IgD-negative memory B cell (primary cell): ENCODE data around the gene USP32. TPM values are rescaled to one million over a fixed set of nuclear protein-coding genes. Genes with fewer than 3 reads are reported as not detected.
"Not testable (repeated sequence)": the region's sequence is repeated elsewhere in the genome, so short reads cannot be mapped to it uniquely, and the experiment has no call there.

ENCODE experiments used
- H3K27ac Mint-ChIP-seq, 3 donors: one replicate each; pipeline ENCODE4 v1.8.0; 2020 to 2022; ENCODE audit warnings: mild to moderate bottlenecking in 3 of 3, mixed read lengths in 3 of 3, moderate library complexity in 1 of 3
- H3K27me3 Mint-ChIP-seq: one replicate; pipeline ENCODE4 v1.8.0; 2021; ENCODE audit warnings: mixed read lengths
- H3K36me3 Mint-ChIP-seq: one replicate; pipeline ENCODE4 v1.8.0; 2020; ENCODE audit warnings: mild to moderate bottlenecking, mixed read lengths
- H3K4me1 Mint-ChIP-seq, 3 donors: one replicate each; pipeline ENCODE4 v1.8.0; 2020 to 2022; ENCODE audit warnings: mixed read lengths in 3 of 3, mild to moderate bottlenecking in 1 of 3
- H3K4me3 Mint-ChIP-seq, 4 donors: one replicate each; pipeline ENCODE4 v1.8.0; 2020 to 2022; ENCODE audit warnings: mild to moderate bottlenecking in 4 of 4, mixed read lengths in 4 of 4, moderate library complexity in 3 of 4
- H3K9me3 Mint-ChIP-seq, 3 donors: one replicate each; pipeline ENCODE4 v1.8.0; 2020 to 2021; ENCODE audit warnings: mixed read lengths in 3 of 3, mild to moderate bottlenecking in 1 of 3
- polyA plus RNA-seq: library from polyadenylated mRNA; unstranded; fragments of 300-500 nt; fragmentation: Illumina TruSeq; gene quantifications from one replicate; pipeline ENCODE4 v1.2.3, GENCODE V29; 2021

Gene USP32
- polyA plus RNA-seq, 1 donor from 2014 or later, result 6.5 TPM

GRCh38 chr17:60352071-60352470 lies 39.9 kb downstream of the USP32 start:
- H3K4me1 Mint-ChIP-seq, result peaks cover 22 to 32% (median 29%) of the 10 kb centered on the region in 3 donors
- H3K9me3 Mint-ChIP-seq, result peaks cover 0 to 5% (median 4%) of the 10 kb centered on the region in 3 donors
- H3K27me3 Mint-ChIP-seq, result no peaks in the 10 kb centered on the region
- no peak overlapping the region for H3K27ac Mint-ChIP-seq
- H3K4me3 Mint-ChIP-seq, result no peak overlapping the region
- no peaks in the 10 kb centered on the region for H3K36me3 Mint-ChIP-seq

GRCh38 chr17:60351012-60351695 lies 40.8 kb downstream of the USP32 start:
- no peaks in the 10 kb centered on the region for H3K9me3 Mint-ChIP-seq
- H3K4me3 Mint-ChIP-seq, result peak overlapping the region in 1 of 4 donors; percentile 17
- H3K4me1 Mint-ChIP-seq, result peaks cover 24 to 25% (median 24%) of the 10 kb centered on the region in 3 donors
- peaks cover 3% of the 10 kb centered on the region for H3K36me3 Mint-ChIP-seq
- H3K27me3 Mint-ChIP-seq, result no peaks in the 10 kb centered on the region
- no peak overlapping the region for H3K27ac Mint-ChIP-seq

- Mint-ChIP-seq H3K4me1 (peaks cover 10 to 15% (median 10%) of the 10 kb centered on the region in 3 donors), H3K36me3 (peaks cover 3% of the 10 kb centered on the region), H3K27ac (no peak overlapping the region), H3K9me3 (no peaks in the 10 kb centered on the region), H3K4me3 (no peak overlapping the region), H3K27me3 (no peaks in the 10 kb centered on the region)
These were observed 43.3 kb downstream of the USP32 start for GRCh38 chr17:60348616-60349015.

GRCh38 chr17:60345233-60345632 lies 46.7 kb downstream of the USP32 start:
- H3K4me1 Mint-ChIP-seq, result peaks cover 0 to 4% (median 3%) of the 10 kb centered on the region in 3 donors
- no peaks in the 10 kb centered on the region for H3K27me3 Mint-ChIP-seq
- H3K36me3 Mint-ChIP-seq, result peaks cover 16% of the 10 kb centered on the region
- H3K9me3 Mint-ChIP-seq, result no peaks in the 10 kb centered on the region
- no peak overlapping the region for H3K4me3 Mint-ChIP-seq
- H3K27ac Mint-ChIP-seq, result no peak overlapping the region

- not testable (repeated sequence) for H3K9me3 Mint-ChIP-seq, H3K4me1 Mint-ChIP-seq, H3K27ac Mint-ChIP-seq, H3K27me3 Mint-ChIP-seq, H3K4me3 Mint-ChIP-seq
- H3K36me3 Mint-ChIP-seq, result peaks cover 16% of the 10 kb centered on the region
These were observed 49.4 kb downstream of the USP32 start for GRCh38 chr17:60342492-60342891.

GRCh38 chr17:60335289-60335688 lies 56.6 kb downstream of the USP32 start:
- Mint-ChIP-seq H3K27ac (no peak overlapping the region), H3K9me3 (no peaks in the 10 kb centered on the region), H3K4me3 (no peak overlapping the region), H3K27me3 (no peaks in the 10 kb centered on the region), H3K36me3 (peaks cover 10% of the 10 kb centered on the region), H3K4me1 (peaks cover 0 to 5% (median 1%) of the 10 kb centered on the region in 3 donors)

- Mint-ChIP-seq H3K4me3 (no peak overlapping the region), H3K27me3 (no peaks in the 10 kb centered on the region), H3K36me3 (peaks cover 13% of the 10 kb centered on the region), H3K27ac (no peak overlapping the region), H3K4me1 (peaks cover 0 to 5% (median 1%) of the 10 kb centered on the region in 3 donors), H3K9me3 (no peaks in the 10 kb centered on the region)
These were observed 58.3 kb downstream of the USP32 start for GRCh38 chr17:60333628-60334031.

- H3K27me3 Mint-ChIP-seq, H3K9me3 Mint-ChIP-seq: not testable (repeated sequence)
- H3K36me3 Mint-ChIP-seq, result peaks cover 17% of the 10 kb centered on the region
These were observed 58.9 kb downstream of the USP32 start for GRCh38 chr17:60333072-60333471.

GRCh38 chr17:60332574-60332973 lies 59.4 kb downstream of the USP32 start:
- H3K4me3 Mint-ChIP-seq, result no peak overlapping the region
- H3K27me3 Mint-ChIP-seq, result no peaks in the 10 kb centered on the region
- H3K9me3 Mint-ChIP-seq, result no peaks in the 10 kb centered on the region
- H3K4me1 Mint-ChIP-seq, result peaks cover 0 to 5% (median 1%) of the 10 kb centered on the region in 3 donors
- no peak overlapping the region for H3K27ac Mint-ChIP-seq
- peaks cover 18% of the 10 kb centered on the region for H3K36me3 Mint-ChIP-seq

More at GRCh38 chr17:60333072-60333471, 58.9 kb downstream of the USP32 start:
- H3K4me3 Mint-ChIP-seq, H3K4me1 Mint-ChIP-seq: not testable (repeated sequence)
- peak overlapping the region in 1 of 3 donors; percentile 59 for H3K27ac Mint-ChIP-seq

GRCh38 chr17:60330731-60331130 lies 61.2 kb downstream of the USP32 start:
- H3K27me3 Mint-ChIP-seq, result no peaks in the 10 kb centered on the region
- peaks cover 0 to 7% (median 1%) of the 10 kb centered on the region in 3 donors for H3K4me1 Mint-ChIP-seq
- H3K27ac Mint-ChIP-seq, result no peak overlapping the region
- H3K4me3 Mint-ChIP-seq, result peak overlapping the region in 1 of 4 donors; percentile 26
- H3K9me3 Mint-ChIP-seq, result no peaks in the 10 kb centered on the region
- peaks cover 21% of the 10 kb centered on the region for H3K36me3 Mint-ChIP-seq

GRCh38 chr17:60328679-60329078 lies 63.3 kb downstream of the USP32 start:
- H3K27ac Mint-ChIP-seq, result no peak overlapping the region
- H3K36me3 Mint-ChIP-seq, result peaks cover 17% of the 10 kb centered on the region
- H3K4me1 Mint-ChIP-seq, result peaks cover under 1 to 7% (median 3%) of the 10 kb centered on the region in 3 donors
- H3K4me3 Mint-ChIP-seq, result peak overlapping the region in 1 of 4 donors; percentile 49
- H3K9me3 Mint-ChIP-seq, result no peaks in the 10 kb centered on the region
- H3K27me3 Mint-ChIP-seq, result no peaks in the 10 kb centered on the region

GRCh38 chr17:60327901-60328273 lies 64.0 kb downstream of the USP32 start:
- Mint-ChIP-seq H3K27ac (no peak overlapping the region), H3K27me3 (no peaks in the 10 kb centered on the region), H3K9me3 (no peaks in the 10 kb centered on the region), H3K4me1 (peaks cover 3 to 7% (median 5%) of the 10 kb centered on the region in 3 donors), H3K4me3 (no peak overlapping the region), H3K36me3 (peaks cover 17% of the 10 kb centered on the region)

- Mint-ChIP-seq H3K27me3 (no peaks in the 10 kb centered on the region), H3K4me3 (peak overlapping the region in 1 of 4 donors; percentile 77), H3K27ac (peak overlapping the region in 1 of 3 donors; percentile 8), H3K9me3 (no peaks in the 10 kb centered on the region), H3K36me3 (peaks cover 14% of the 10 kb centered on the region), H3K4me1 (peaks cover 5 to 7% (median 7%) of the 10 kb centered on the region in 3 donors)
These were observed 64.6 kb downstream of the USP32 start for GRCh38 chr17:60327134-60327900.

- no peaks in the 10 kb centered on the region for H3K9me3 Mint-ChIP-seq
- peak overlapping the region in 1 of 3 donors; percentile 8 for H3K27ac Mint-ChIP-seq
- H3K4me3 Mint-ChIP-seq, result peak overlapping the region in 1 of 4 donors; percentile 77
- H3K36me3 Mint-ChIP-seq, result peaks cover 14% of the 10 kb centered on the region
- peaks cover 7 to 8% (median 7%) of the 10 kb centered on the region in 3 donors for H3K4me1 Mint-ChIP-seq
- no peaks in the 10 kb centered on the region for H3K27me3 Mint-ChIP-seq
These were observed 65.2 kb downstream of the USP32 start for GRCh38 chr17:60326702-60327101.

- Mint-ChIP-seq H3K9me3 (no peaks in the 10 kb centered on the region), H3K27me3 (no peaks in the 10 kb centered on the region), H3K36me3 (peaks cover 14% of the 10 kb centered on the region), H3K4me1 (peaks cover 10 to 15% (median 11%) of the 10 kb centered on the region in 3 donors), H3K4me3 (no peak overlapping the region), H3K27ac (no peak overlapping the region)
These were observed 66.0 kb downstream of the USP32 start for GRCh38 chr17:60325730-60326524.
